Breast epithelium (tissue), 4 donors: ENCODE results near the gene FOXN3. TPM values are rescaled to one million over a fixed set of nuclear protein-coding genes. Genes with fewer than 3 reads are reported as not detected.

Experiments
- DNase-seq, 2 donors: peaks; one replicate each; pipeline ENCODE4 v3.0.0-alpha.2; 2019; ENCODE audit warnings: low spot score in 2 of 2
- H3K27ac ChIP-seq, 2 donors: fragments of 200-600 bp; sonication (generic) in 1 of 2; one replicate each; pipeline ENCODE4 v1.5.1; 2016 to 2019; ENCODE audit warnings: mild to moderate bottlenecking in 1 of 2
- H3K27me3 ChIP-seq, 2 donors: fragments of 200-600 bp; sonication (generic) in 1 of 2; one replicate each; pipeline versions ENCODE4 v1.5.1 to v1.6.0; 2017 to 2019; ENCODE audit warnings: control low read depth in 1 of 2, mild to moderate bottlenecking in 1 of 2
- H3K36me3 ChIP-seq: fragments of 200-600 bp; one replicate; pipeline ENCODE4 v1.5.1; 2019
- H3K4me1 ChIP-seq, 2 donors: fragments of 200-600 bp; sonication (generic); one replicate each; pipeline ENCODE4 v1.5.1; 2016 to 2019; ENCODE audit warnings: control low read depth in 1 of 2
- H3K4me3 ChIP-seq, 3 donors: fragments of 200-600 bp; sonication (generic); 1 replicate in 2 of 3; 2 replicates in 1 of 3; pipeline ENCODE4 v1.5.1; 2016 to 2019; ENCODE audit warnings: mild to moderate bottlenecking in 3 of 3, moderate library complexity in 2 of 3
- H3K9me3 ChIP-seq, 2 donors: fragments of 200-600 bp; sonication (generic) in 1 of 2; one replicate each; pipeline ENCODE4 v1.5.1; 2016 to 2019; ENCODE audit warnings: control low read depth in 1 of 2
- CTCF ChIP-seq, 3 donors: fragments of 450-650 bp; IDR thresholded peaks; one replicate each; pipeline ENCODE4 v1.5.1; 2016 to 2017; ENCODE audit warnings: antibody characterized with exemption in 3 of 3, mild to moderate bottlenecking in 3 of 3, moderate library complexity in 3 of 3
- POLR2A ChIP-seq: fragments of 450-650 bp; IDR thresholded peaks from one replicate; pipeline ENCODE4 v1.6.1; 2016; ENCODE audit warnings: antibody characterized with exemption, mild to moderate bottlenecking, moderate library complexity
- POLR2AphosphoS5 ChIP-seq, 3 donors: sonication (generic); formaldehyde crosslinking; IDR thresholded peaks; one replicate each; pipeline ENCODE4 v1.6.1; 2017; ENCODE audit warnings: antibody characterized with exemption in 3 of 3
- intact Hi-C: fragments of 100-400 bp; cut with DNase I; formaldehyde crosslinking; loops from one replicate; pipeline ENCODE4 v1.15.1; 2023; ENCODE audit warnings: low total_unique reads
- total RNA-seq, 3 donors: library from RNA; depleted of rRNA; stranded (reverse); fragments of >200 nt; gene quantifications; one replicate each; pipeline ENCODE4 v1.1.0, GENCODE V29; 2016

Gene FOXN3
- total RNA-seq, 3 donors from 2014 or later, result 70.7 to 180 (median 80.3) TPM

DNA sequence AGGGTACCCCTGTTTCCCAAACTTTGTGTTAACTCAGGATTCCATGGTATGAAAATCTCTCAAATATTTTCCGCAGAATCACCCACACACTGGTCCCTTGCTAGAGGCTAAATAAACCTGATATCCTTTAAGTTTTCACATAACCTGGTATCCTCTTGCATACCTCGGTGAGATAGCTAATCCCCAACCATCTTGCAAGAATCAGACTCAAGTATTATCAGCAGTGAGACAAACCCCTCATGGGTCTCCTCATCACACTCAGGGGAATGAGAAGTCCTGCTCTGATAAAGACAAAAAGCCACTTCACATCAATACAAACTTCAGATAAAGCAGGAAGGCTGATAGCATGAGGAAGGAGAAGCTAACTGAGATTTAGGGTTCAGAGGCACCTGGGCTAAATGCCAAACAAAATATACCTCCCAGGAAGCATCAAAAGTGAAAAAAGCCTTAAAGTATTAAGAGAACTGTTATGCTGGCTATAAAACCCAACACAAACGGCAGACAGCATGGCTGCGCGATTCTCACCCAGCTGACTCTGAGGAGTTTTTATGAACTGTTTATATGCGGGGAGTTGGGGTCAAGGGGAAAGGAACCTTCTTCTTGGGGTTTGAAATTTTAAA, 96.5 kb downstream of the FOXN3 start:
- H3K27me3 ChIP-seq, result no peaks in the 10 kb centered on the region
- TF ChIP-seq POLR2AphosphoS5 (IDR thresholded peaks at IDR 0.05), result no peak
- no peak for TF ChIP-seq POLR2A
- no peak for TF ChIP-seq CTCF (IDR thresholded peaks at IDR 0.05)
- no peaks in the 10 kb centered on the region for H3K9me3 ChIP-seq
- H3K27ac ChIP-seq, result no peak overlapping the region
- no peaks in the 10 kb centered on the region for H3K4me1 ChIP-seq
- no peaks in the 10 kb centered on the region for H3K36me3 ChIP-seq
- intact Hi-C loops, result loop anchor here (10.0 kb wide), 1 partner anchor 1684 kb away; no protein-coding TSS in a partner anchor
- H3K4me3 ChIP-seq, result no peak overlapping the region
- DNase-seq, result no peak

DNA sequence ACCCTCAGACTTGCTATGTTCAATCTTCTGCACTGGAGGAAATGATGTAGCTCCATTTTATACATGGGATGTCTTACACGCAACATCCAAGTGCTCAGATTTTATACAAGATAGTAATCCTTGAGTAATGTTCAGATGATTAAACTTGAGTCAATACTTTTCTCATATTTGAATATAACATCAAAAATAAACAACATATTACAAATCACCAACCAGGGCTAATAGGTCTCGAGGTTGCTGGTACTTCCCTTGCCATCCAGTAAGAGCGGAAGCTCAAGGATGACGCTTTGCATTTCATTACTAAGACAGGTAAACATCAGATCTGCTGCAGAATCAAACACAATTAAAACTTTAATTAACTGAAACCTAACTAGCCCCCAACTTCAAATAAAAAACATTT, 97.3 kb downstream of the FOXN3 start:
- H3K4me1 ChIP-seq, result no peaks in the 10 kb centered on the region
- no peaks in the 10 kb centered on the region for H3K9me3 ChIP-seq
- no peak overlapping the region for H3K27ac ChIP-seq
- TF ChIP-seq POLR2AphosphoS5 (IDR thresholded peaks at IDR 0.05) (no peak), POLR2A (no peak), CTCF (IDR thresholded peaks at IDR 0.05) (no peak)
- no peak overlapping the region for H3K4me3 ChIP-seq
- H3K36me3 ChIP-seq, result no peaks in the 10 kb centered on the region
- intact Hi-C loops, result loop anchor here (5.0 to 10.0 kb wide), 2 partner anchors 212 to 1685 kb away; no protein-coding TSS in a partner anchor
- no peak for DNase-seq
- no peaks in the 10 kb centered on the region for H3K27me3 ChIP-seq

DNA sequence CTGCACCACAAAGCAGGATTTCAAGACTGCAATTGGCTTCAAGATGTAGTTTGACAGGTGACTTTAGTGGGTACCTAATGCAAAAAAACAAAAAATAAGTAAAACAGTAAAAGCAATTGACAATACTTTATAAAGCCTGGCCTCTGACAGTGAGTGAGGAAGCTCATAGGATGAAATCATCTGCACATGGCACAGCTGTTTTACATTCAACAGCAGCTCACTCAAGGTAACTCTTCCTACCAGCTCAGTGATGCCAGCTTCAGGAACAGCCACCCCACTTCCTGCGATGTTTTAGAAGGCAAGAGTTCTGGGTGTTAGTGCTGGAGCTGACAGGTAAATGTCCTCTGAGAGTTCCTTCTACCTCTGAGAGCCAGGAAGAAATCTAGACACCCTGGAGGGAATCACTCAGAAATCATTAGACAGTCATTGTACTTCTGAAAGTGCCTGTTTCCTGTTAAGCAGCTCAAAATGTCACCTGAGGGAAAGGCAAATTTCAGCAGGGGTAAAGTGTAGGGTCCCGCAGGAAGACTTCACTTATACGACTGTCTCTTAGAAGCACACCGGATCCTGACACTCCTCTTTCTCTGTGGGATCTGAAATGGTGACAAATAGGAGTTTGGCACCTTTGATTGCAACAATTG, 99.9 kb downstream of the FOXN3 start:
- Histone ChIP-seq H3K27me3 (no peaks in the 10 kb centered on the region), H3K36me3 (no peaks in the 10 kb centered on the region), H3K4me3 (no peak overlapping the region), H3K4me1 (no peaks in the 10 kb centered on the region), H3K9me3 (no peaks in the 10 kb centered on the region), H3K27ac (no peak overlapping the region)
- TF ChIP-seq CTCF (IDR thresholded peaks at IDR 0.05) (no peak), POLR2A (no peak), POLR2AphosphoS5 (IDR thresholded peaks at IDR 0.05) (no peak)
- no peak for DNase-seq
- intact Hi-C loops, result loop anchor here (5.0 kb wide), 1 partner anchor 210 kb away; no protein-coding TSS in a partner anchor

GRCh38 chr14:89315493-89316470, 101.3 kb downstream of the FOXN3 start:
- no peak overlapping the region for H3K27ac ChIP-seq
- H3K4me1 ChIP-seq, result no peaks in the 10 kb centered on the region
- no peaks in the 10 kb centered on the region for H3K36me3 ChIP-seq
- TF ChIP-seq POLR2AphosphoS5 (IDR thresholded peaks at IDR 0.05), result no peak
- no peak for TF ChIP-seq POLR2A
- TF ChIP-seq CTCF (IDR thresholded peaks at IDR 0.05), result no peak
- H3K4me3 ChIP-seq, result no peak overlapping the region
- intact Hi-C loops, result loop anchor here (5.0 kb wide), 1 partner anchor 208 kb away; no protein-coding TSS in a partner anchor
- no peaks in the 10 kb centered on the region for H3K27me3 ChIP-seq
- no peaks in the 10 kb centered on the region for H3K9me3 ChIP-seq
- DNase-seq, result no peak
